ENCODE data around the gene PHACTR2. TPM values are rescaled to one million over a fixed set of nuclear protein-coding genes. Genes with fewer than 3 reads are reported as not detected.
"Not testable (repeated sequence)": the region's sequence is repeated elsewhere in the genome, so short reads cannot be mapped to it uniquely, and the experiment has no call there.

Gene PHACTR2
- polyA plus RNA-seq, 1 experiment: 38.0 TPM

DNA sequence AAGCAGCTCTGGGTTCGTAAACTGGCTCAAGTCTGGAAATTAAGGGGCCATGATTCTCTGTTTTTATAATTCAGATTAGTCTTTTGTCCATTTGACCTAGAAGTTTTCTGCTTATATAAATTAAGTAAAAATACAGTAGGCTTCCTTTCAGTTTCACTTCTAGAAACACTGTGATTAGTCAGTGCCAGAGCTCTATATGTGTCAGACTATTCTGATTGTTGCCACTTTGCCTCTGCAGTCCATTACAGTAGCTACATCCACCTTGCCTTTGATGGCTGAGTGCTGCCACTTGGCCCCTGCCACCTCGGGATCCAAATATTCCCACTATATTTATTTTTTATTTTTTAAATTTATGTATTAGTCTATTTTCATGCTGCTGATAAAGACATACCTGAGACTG lies 194.4 kb downstream of the PHACTR2 start:
- TF ChIP-seq, protein P1, sequence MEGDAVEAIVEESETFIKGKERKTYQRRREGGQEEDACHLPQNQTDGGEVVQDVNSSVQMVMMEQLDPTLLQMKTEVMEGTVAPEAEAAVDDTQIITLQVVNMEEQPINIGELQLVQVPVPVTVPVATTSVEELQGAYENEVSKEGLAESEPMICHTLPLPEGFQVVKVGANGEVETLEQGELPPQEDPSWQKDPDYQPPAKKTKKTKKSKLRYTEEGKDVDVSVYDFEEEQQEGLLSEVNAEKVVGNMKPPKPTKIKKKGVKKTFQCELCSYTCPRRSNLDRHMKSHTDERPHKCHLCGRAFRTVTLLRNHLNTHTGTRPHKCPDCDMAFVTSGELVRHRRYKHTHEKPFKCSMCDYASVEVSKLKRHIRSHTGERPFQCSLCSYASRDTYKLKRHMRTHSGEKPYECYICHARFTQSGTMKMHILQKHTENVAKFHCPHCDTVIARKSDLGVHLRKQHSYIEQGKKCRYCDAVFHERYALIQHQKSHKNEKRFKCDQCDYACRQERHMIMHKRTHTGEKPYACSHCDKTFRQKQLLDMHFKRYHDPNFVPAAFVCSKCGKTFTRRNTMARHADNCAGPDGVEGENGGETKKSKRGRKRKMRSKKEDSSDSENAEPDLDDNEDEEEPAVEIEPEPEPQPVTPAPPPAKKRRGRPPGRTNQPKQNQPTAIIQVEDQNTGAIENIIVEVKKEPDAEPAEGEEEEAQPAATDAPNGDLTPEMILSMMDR (IDR thresholded peaks at IDR 0.05; ENCODE audit: low read depth, low read length): no peak
- ChIA-PET CTCF (interaction anchor here (0.6 kb wide), 1 partner anchor 346 kb away, joined by 5 read pairs; no protein-coding TSS in a partner anchor), POLR2A (no interaction called here)
- Histone ChIP-seq H3K9me3 (ENCODE audit: control insufficient read depth, insufficient read depth, low read length) (no peaks in the 10 kb centered on the region; the same call in 1 of the 2 replicates), H3K27ac (ENCODE audit: low read depth, low read length) (no peak overlapping the region), H3K4me3 (ENCODE audit: low read depth, low read length) (no peak overlapping the region), H3K27me3 (ENCODE audit: control insufficient read depth, insufficient read depth, low read length) (no peaks in the 10 kb centered on the region)
- DNase-seq (ENCODE audit: low read depth, low spot score): no peak

DNA sequence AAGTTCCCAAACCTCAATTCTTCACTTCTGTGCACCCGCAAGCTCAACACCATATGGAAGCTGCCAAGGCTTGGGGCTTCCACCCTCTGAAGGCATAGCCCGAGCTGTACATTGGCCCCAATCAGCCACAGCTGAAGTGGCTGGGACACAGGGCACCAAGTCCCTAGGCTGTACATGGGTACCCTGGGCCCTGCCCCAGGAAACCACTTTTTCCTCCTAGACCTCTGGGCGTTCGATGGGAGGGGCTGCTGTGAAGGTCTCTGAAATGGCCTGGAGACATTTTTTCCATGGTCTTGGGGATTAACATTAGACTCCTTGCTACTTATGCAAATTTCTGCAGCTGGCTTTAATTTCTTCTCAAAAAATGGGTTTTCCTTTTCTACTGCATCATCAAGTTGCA lies 195.8 kb downstream of the PHACTR2 start:
- H3K9me3 ChIP-seq (ENCODE audit: control insufficient read depth, insufficient read depth, low read length); DNase-seq (ENCODE audit: low read depth, low spot score); H3K27ac ChIP-seq (ENCODE audit: low read depth, low read length); H3K4me3 ChIP-seq (ENCODE audit: low read depth, low read length); H3K27me3 ChIP-seq (ENCODE audit: control insufficient read depth, insufficient read depth, low read length); POLR2A ChIA-PET; CTCF ChIA-PET: not testable (repeated sequence)

DNA sequence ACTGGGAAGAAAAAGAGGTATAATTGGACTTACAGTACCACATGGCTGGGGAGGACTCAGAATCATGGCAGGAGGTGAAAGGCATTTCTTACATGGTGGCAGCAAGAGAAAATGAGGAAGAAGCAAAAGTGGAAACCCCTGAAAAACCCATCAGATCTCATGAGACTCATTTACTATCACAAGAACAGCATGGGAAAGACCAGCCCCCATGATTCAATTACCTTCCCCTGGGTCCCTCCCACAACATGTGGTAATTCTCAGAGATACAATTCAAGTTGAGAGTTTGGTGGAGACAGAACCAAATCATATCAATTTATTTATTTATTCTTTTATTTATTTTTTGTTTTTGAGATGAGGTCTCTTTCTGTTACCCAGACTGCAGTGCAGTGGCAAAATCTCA lies 196.7 kb downstream of the PHACTR2 start:
- H3K27ac ChIP-seq (ENCODE audit: low read depth, low read length); DNase-seq (ENCODE audit: low read depth, low spot score); POLR2A ChIA-PET; CTCF ChIA-PET; H3K27me3 ChIP-seq (ENCODE audit: control insufficient read depth, insufficient read depth, low read length); H3K9me3 ChIP-seq (ENCODE audit: control insufficient read depth, insufficient read depth, low read length); H3K4me3 ChIP-seq (ENCODE audit: low read depth, low read length): not testable (repeated sequence)

DNA sequence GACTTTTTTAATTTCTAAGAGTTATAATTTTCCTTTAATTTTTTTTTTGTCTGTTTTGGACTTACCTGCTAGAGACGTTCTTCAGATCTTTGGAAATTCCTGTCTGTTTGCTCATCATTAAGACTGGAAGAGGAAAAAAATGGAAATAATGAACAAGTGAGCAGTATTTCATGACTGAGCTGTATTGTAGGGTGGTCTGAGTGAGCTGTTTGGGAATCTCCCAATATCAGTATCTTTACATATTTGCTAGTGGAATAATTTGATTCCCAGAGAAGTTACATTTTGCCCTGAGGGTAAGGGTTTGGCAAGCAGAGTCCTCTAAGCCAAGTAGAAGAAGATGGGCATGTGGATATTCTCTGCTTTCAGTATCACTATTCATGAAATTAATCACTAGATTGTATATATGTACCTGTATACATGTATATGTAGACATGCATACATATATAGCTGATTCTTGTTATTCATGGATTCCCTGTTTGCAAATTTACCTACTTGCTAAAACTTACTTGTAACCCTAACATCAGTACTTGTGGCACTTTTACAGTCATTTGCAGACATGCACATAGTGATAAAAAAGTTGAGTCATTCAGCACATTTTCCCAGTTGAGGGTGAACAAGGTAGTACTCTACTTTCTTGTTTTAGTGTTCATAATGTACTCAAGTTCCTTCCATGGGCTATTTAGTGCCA lies 200.0 kb downstream of the PHACTR2 start:
- no peak overlapping the region for H3K27ac ChIP-seq (ENCODE audit: low read depth, low read length)
- H3K9me3 ChIP-seq (ENCODE audit: control insufficient read depth, insufficient read depth, low read length): peaks cover 2% of the 10 kb centered on the region; the same call in 1 of the 2 replicates
- no peak for DNase-seq (ENCODE audit: low read depth, low spot score)
- CTCF ChIA-PET: interaction anchor here (0.7 kb wide), 1 partner anchor 12 kb away, joined by 3 read pairs; no protein-coding TSS in a partner anchor
- H3K27me3 ChIP-seq (ENCODE audit: control insufficient read depth, insufficient read depth, low read length): no peaks in the 10 kb centered on the region
- H3K4me3 ChIP-seq (ENCODE audit: low read depth, low read length): no peak overlapping the region
- POLR2A ChIA-PET: no interaction called here
- TF ChIP-seq, protein P1 (IDR thresholded peaks at IDR 0.05; ENCODE audit: low read depth, low read length): no peak

DNA sequence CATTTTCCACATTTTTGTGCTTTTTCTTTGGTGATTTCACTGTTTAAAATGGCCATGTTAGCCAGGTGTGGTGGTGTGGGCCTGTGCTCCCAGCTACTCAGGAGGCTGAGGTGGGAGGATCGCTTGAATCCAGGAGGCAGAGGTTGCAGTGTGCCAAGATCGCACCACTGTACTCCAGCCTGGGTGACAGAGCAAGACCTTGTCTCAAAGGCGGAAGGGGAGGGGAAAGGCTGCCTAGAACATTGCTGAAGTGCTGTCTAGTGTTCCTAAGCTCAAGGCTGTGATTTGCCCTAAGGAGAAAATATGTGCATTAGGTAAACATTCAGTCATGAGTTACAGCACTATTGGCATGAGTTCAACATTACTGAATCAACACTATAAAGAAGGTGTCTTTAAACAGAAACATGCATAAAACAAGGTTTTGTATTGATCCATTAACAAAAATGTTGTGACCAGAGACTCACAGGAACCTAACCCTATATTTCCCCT lies 200.6 kb downstream of the PHACTR2 start:
- Histone ChIP-seq H3K27me3 (ENCODE audit: control insufficient read depth, insufficient read depth, low read length) (no peaks in the 10 kb centered on the region), H3K27ac (ENCODE audit: low read depth, low read length) (no peak overlapping the region), H3K4me3 (ENCODE audit: low read depth, low read length) (no peak overlapping the region), H3K9me3 (ENCODE audit: control insufficient read depth, insufficient read depth, low read length) (peaks cover 2% of the 10 kb centered on the region; the same call in 1 of the 2 replicates)
- TF ChIP-seq, protein P1 (IDR thresholded peaks at IDR 0.05; ENCODE audit: low read depth, low read length): no peak
- DNase-seq (ENCODE audit: low read depth, low spot score): no peak
- POLR2A ChIA-PET: no interaction called here
- CTCF ChIA-PET: no interaction called here

DNA sequence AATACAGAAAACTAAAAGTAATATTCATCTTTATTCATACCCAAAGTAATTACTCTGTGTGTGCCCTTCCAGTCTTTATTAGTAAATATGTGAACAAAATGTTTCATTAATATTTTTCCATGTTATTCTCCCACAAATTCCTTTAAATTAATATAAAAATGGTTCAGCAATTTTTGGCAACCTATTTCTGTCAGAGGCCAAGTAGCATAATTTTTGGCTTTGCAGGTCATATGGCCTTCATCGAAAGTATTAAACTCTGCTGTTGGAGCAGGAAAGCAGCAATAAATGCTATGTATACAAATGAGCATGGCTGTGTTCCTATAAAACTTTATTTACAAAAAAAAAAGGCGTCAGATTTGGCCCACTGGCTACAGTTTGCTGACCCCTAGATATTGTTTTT lies 202.6 kb downstream of the PHACTR2 start:
- ChIA-PET POLR2A (no interaction called here), CTCF (no interaction called here)
- Histone ChIP-seq H3K27ac (ENCODE audit: low read depth, low read length) (no peak overlapping the region), H3K4me3 (ENCODE audit: low read depth, low read length) (no peak overlapping the region), H3K9me3 (ENCODE audit: control insufficient read depth, insufficient read depth, low read length) (peaks cover 2% of the 10 kb centered on the region; the same call in 1 of the 2 replicates), H3K27me3 (ENCODE audit: control insufficient read depth, insufficient read depth, low read length) (no peaks in the 10 kb centered on the region)
- no peak for DNase-seq (ENCODE audit: low read depth, low spot score)
- TF ChIP-seq, protein P1 (IDR thresholded peaks at IDR 0.05; ENCODE audit: low read depth, low read length): no peak

Data from AG04450 (cell line).